Ovary (tissue), 9 donors: ENCODE results near the gene EIF5A2. TPM values are rescaled to one million over a fixed set of nuclear protein-coding genes. Genes with fewer than 3 reads are reported as not detected.
"Not testable (repeated sequence)": the region's sequence is repeated elsewhere in the genome, so short reads cannot be mapped to it uniquely, and the experiment has no call there.

ENCODE experiments used
- DNase-seq, 5 donors: peaks; one replicate each; pipeline ENCODE4 v3.0.0-alpha.2; 2019 to 2020
- H3K27ac ChIP-seq, 2 donors: fragments of 200-600 bp; one replicate each; pipeline versions ENCODE4 v1.5.1 to v1.8.0; 2019 to 2022
- H3K27me3 ChIP-seq: fragments of 200-600 bp; one replicate; pipeline ENCODE4 v1.8.0; 2022
- H3K36me3 ChIP-seq: fragments of 200-600 bp; sonication (generic); one replicate; pipeline ENCODE4 v1.5.1; 2019
- H3K4me1 ChIP-seq: one replicate; pipeline ENCODE4 v1.8.1; 2013; ENCODE audit warnings: mild to moderate bottlenecking, moderate library complexity; ENCODE audit not compliant: insufficient read depth
- H3K4me3 ChIP-seq: fragments of 200-600 bp; sonication (generic); one replicate; pipeline ENCODE4 v1.5.1; 2017
- H3K9me3 ChIP-seq, 2 donors: fragments of 200-600 bp in 1 of 2; sonication (generic) in 1 of 2; one replicate each; pipeline versions ENCODE4 v1.5.1 to v1.8.1; 2013 to 2019; ENCODE audit warnings: mild to moderate bottlenecking in 1 of 2, moderate library complexity in 1 of 2
- EP300 ChIP-seq: sonication (generic); formaldehyde crosslinking; IDR thresholded peaks from one replicate; pipeline ENCODE4 v1.6.1; 2017; ENCODE audit warnings: antibody characterized with exemption
- POLR2A ChIP-seq: fragments of 450-650 bp; IDR thresholded peaks from one replicate; pipeline ENCODE4 v1.6.1; 2017; ENCODE audit warnings: antibody characterized with exemption, mild to moderate bottlenecking, moderate library complexity
- WGBS, 3 donors: extraction: QIAGEN DNeasy Blood & Tissue Kit in 1 of 3; methylation state at CpG; one replicate each; pipeline versions ENCODE4 v1.1.5 to v1.1.7; 2013 to 2017; 5-methylcytosine and 5-hydroxymethylcytosine counted together
- intact Hi-C, 4 donors: fragments of 100-400 bp; cut with DNase I; formaldehyde crosslinking; loops; one replicate each; pipeline versions ENCODE4 v1.11.0 to v1.15.1; 2022 to 2023
- polyA plus RNA-seq, 2 donors: library from polyadenylated mRNA; stranded (reverse); fragments of 200-250 nt in 1 of 2; fragments of 350-450 nt in 1 of 2; fragmentation: Illumina TruSeq in 1 of 2; extraction: RNeasy Lipid Tissue Mini Kit (QIAGEN cat#74804) in 1 of 2; gene quantifications; one replicate each; pipeline ENCODE4 v1.2.3, GENCODE V29; 2013 to 2014
- total RNA-seq, 7 donors: library from RNA; depleted of rRNA in 2 of 7; stranded (reverse); fragments of >200 nt in 2 of 7; fragmentation: NEBNext Ultra II Directional in 3 of 7; extraction: Animal tissue kit (Norgen Biotek cat#: 25700) in 3 of 7; gene quantifications; one replicate each; pipeline versions ENCODE4 v1.1.0 to v1.2.4, GENCODE V29; 2016 to 2023
- TF ChIP-seq, protein P1 (sequence below), 3 donors: fragments of 450-650 bp in 2 of 3; fragments of 200-600 bp in 1 of 3; IDR thresholded peaks; one replicate each; pipeline versions ENCODE4 v1.5.1 to v1.8.0; 2016 to 2022; ENCODE audit warnings: antibody characterized with exemption in 3 of 3, mild to moderate bottlenecking in 1 of 3
- donor health status: DM: no; HTN: no; CAD: no; lungs with moderate emphysema.
- donor health status: DM: no; HTN: no; CAD: no.
- donor health status: Bipolar disorder and iron deficiency.
- donor health status: DM: yes; HTN: yes; CAD: no.
- donor health status: DM: no; HTN: no; CAD: no.
- donor health status: DM: yes; HTN: yes; CAD: no.

Gene EIF5A2
- total and polyA plus RNA-seq, 9 donors, result 3.3 to 19.6 (median 12.5) TPM

GRCh38 chr3:170899455-170899854, 9.0 kb downstream of the EIF5A2 start:
- Histone ChIP-seq H3K27me3 (no peaks in the 10 kb centered on the region), H3K4me1 (no peaks in the 10 kb centered on the region), H3K4me3 (no peak overlapping the region), H3K9me3 (no peaks in the 10 kb centered on the region), H3K27ac (no peak overlapping the region), H3K36me3 (no peaks in the 10 kb centered on the region)
- TF ChIP-seq EP300, result no peak
- TF ChIP-seq, protein P1, sequence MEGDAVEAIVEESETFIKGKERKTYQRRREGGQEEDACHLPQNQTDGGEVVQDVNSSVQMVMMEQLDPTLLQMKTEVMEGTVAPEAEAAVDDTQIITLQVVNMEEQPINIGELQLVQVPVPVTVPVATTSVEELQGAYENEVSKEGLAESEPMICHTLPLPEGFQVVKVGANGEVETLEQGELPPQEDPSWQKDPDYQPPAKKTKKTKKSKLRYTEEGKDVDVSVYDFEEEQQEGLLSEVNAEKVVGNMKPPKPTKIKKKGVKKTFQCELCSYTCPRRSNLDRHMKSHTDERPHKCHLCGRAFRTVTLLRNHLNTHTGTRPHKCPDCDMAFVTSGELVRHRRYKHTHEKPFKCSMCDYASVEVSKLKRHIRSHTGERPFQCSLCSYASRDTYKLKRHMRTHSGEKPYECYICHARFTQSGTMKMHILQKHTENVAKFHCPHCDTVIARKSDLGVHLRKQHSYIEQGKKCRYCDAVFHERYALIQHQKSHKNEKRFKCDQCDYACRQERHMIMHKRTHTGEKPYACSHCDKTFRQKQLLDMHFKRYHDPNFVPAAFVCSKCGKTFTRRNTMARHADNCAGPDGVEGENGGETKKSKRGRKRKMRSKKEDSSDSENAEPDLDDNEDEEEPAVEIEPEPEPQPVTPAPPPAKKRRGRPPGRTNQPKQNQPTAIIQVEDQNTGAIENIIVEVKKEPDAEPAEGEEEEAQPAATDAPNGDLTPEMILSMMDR (IDR thresholded peaks at IDR 0.05), result no peak
- TF ChIP-seq POLR2A, result no peak
- 93 to 97% (median 96%) methylated on average over 1 of the region's 1 CpG for WGBS, 3 donors
- no peak for DNase-seq
- intact Hi-C loops, result no loop called here

DNA sequence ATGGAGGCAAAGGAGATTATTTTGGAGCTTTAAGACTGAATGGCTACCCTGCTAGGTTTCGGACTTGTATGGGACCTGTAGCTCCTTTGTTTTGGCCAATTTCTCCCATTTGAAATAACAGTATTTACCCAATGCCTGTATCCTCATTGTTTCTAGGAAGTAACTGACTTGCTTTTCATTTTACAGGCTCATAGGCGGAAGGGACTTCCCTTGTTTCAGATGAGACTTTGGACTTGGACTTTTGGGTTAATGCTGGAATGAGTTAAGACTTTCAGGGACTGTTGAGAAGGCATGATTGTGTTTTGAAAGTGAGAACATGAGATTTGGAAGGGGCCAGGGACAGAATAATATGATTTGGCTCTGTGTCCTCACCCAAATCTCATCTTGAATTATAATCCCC, 10.5 kb downstream of the EIF5A2 start:
- intact Hi-C loops, result no loop called here
- Histone ChIP-seq H3K4me1 (no peaks in the 10 kb centered on the region), H3K4me3 (no peak overlapping the region), H3K9me3 (no peaks in the 10 kb centered on the region), H3K27ac (no peak overlapping the region), H3K27me3 (no peaks in the 10 kb centered on the region), H3K36me3 (no peaks in the 10 kb centered on the region)
- DNase-seq, result no peak
- WGBS, 3 donors, result 95 to 99% (median 98%) methylated on average over 2 of the region's 2 CpGs
- no peak for TF ChIP-seq POLR2A
- TF ChIP-seq, protein P1 (IDR thresholded peaks at IDR 0.05), result no peak
- no peak for TF ChIP-seq EP300

GRCh38 chr3:170897199-170897598, 11.2 kb downstream of the EIF5A2 start:
- DNase-seq, H3K4me3 ChIP-seq, H3K36me3 ChIP-seq, H3K27me3 ChIP-seq, H3K27ac ChIP-seq, H3K9me3 ChIP-seq, intact Hi-C loops, H3K4me1 ChIP-seq: not testable (repeated sequence)
- WGBS, 3 donors, result 48 to 100% (median 100%) methylated on average over 1 of the region's 1 CpG

DNA sequence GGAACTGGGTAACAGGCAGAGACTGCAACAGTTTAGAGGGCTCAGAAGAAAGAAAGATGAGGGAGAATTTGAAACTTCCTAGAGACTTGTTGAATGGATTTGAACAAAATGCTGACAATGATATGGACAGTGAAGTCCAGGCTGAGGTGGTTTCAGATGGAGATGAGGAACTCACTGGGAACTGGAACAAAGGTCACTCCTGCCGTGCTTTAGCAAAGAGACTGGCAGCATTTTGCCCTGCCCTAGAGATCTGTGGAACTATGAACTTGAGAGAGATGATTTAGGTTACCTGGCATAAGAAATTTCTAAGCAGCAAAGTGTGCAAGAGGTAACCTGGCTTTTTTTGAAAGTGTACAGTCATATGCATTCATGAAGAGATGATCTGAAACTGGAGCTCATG, 11.7 kb downstream of the EIF5A2 start:
- Histone ChIP-seq H3K4me1 (no peaks in the 10 kb centered on the region), H3K4me3 (no peak overlapping the region), H3K27me3 (no peaks in the 10 kb centered on the region), H3K9me3 (no peaks in the 10 kb centered on the region), H3K36me3 (no peaks in the 10 kb centered on the region), H3K27ac (no peak overlapping the region)
- TF ChIP-seq, protein P1 (IDR thresholded peaks at IDR 0.05), result no peak
- TF ChIP-seq POLR2A (no peak), EP300 (no peak)
- intact Hi-C loops, result no loop called here
- no peak for DNase-seq
- WGBS, 3 donors, result 94 to 95% (median 94%) methylated on average over 1 of the region's 1 CpG

DNA sequence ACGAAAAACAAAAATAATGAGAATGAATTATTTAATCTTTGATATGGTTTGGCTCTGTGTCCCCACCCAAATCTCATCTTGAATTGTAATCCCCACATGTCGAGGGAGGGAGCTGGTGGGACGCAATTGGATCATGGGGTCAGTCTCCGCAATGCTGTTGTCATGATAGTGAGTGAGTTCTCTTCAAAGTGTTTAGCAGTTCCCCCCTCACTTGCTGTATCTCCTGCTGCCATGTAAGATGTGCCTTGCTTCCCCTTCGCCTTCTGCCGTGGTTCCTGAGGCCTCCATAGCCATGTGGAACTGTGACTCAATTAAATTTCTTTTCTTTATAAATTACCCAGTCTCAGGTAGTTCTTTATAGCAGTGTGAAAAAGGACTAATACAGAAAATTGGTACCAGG, 12.1 kb downstream of the EIF5A2 start:
- H3K4me1 ChIP-seq, intact Hi-C loops, H3K4me3 ChIP-seq, DNase-seq, H3K36me3 ChIP-seq, H3K27me3 ChIP-seq, H3K9me3 ChIP-seq, H3K27ac ChIP-seq: not testable (repeated sequence)
- WGBS, 3 donors, result 90 to 97% (median 95%) methylated on average over 6 of the region's 6 CpGs

GRCh38 chr3:170893895-170894294, 14.5 kb downstream of the EIF5A2 start:
- Histone ChIP-seq H3K27me3 (no peaks in the 10 kb centered on the region), H3K4me1 (no peaks in the 10 kb centered on the region), H3K36me3 (no peaks in the 10 kb centered on the region), H3K4me3 (no peak overlapping the region), H3K27ac (no peak overlapping the region), H3K9me3 (no peaks in the 10 kb centered on the region)
- intact Hi-C loops, result no loop called here
- TF ChIP-seq, protein P1 (IDR thresholded peaks at IDR 0.05), result no peak
- TF ChIP-seq EP300 (no peak), POLR2A (no peak)
- 96 to 98% (median 98%) methylated on average over 8 of the region's 8 CpGs for WGBS, 3 donors
- DNase-seq, result no peak
